Erythroblast (primary cell): ENCODE measurements around the gene ADAMTSL2.

ENCODE experiments used
- GATA1 ChIP-seq: IDR thresholded peaks from 2 replicates; pipeline ENCODE4 v1.6.1; 2011; ENCODE audit warnings: low read depth, mild to moderate bottlenecking, control low read depth, low read length, moderate library complexity
- POLR2A ChIP-seq: IDR thresholded peaks from 2 replicates; pipeline ENCODE4 v1.6.1; 2011; ENCODE audit warnings: mild to moderate bottlenecking, low read length

GRCh38 chr9:133514460-133515239 is 19.9 kb upstream of the ADAMTSL2 start:
- TF ChIP-seq POLR2A, result peak; percentile 50
- no peak for TF ChIP-seq GATA1
